Measurements from ENCODE around the gene RRM1. TPM values are rescaled to one million over a fixed set of nuclear protein-coding genes. Genes with fewer than 3 reads are reported as not detected.
A peak's percentile ranks its signal among the peaks of the same experiment; 100 is the strongest.

RRM1 gene
- total and polyA plus RNA-seq, 2 of the 13 experiments (the other 11 are each of a cell fraction or from before 2014, with no cell fraction given) = 17.3 to 108 TPM

DNA sequence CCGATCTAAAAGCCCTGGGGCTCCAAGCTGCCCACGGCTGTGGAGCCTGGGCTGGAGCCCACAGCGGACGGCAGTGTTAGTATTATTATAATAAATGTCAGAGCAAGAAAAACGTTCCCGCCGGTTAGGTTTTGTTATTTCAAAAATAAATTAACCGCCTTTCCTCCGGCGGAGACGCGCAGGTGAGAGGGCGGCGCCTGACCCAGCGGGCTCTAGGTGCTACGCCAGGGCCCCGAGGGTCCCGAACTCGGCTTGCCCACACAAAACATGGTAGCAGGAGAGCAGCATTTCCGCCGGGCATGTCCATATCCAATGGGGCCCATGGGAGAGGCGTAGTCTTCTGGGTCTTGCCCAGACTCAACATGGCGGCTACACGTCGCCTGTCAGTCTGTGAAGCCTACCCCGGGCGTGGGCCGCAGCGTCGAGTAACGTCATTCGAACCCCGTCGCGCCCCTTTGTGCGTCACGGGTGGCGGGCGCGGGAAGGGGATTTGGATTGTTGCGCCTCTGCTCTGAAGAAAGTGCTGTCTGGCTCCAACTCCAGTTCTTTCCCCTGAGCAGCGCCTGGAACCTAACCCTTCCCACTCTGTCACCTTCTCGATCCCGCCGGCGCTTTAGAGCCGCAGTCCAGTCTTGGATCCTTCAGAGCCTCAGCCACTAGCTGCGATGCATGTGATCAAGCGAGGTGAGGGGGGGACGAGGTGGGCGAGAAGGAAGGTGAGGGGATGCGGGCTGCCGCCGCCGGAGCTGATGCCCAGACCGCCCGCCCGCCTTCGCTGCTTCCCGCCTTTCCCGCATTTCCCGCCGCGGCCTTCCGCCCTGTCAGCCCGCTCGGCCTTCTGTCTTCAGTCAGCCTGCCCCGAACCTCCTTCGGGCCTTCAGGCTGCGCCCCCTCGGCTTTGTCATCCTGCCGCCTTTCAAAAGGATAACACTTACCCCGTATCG lies at the start of gene RRM1 (continued):
- TF ChIP-seq, protein P1, sequence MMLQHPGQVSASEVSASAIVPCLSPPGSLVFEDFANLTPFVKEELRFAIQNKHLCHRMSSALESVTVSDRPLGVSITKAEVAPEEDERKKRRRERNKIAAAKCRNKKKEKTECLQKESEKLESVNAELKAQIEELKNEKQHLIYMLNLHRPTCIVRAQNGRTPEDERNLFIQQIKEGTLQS (CRISPR knock-in tag; IDR thresholded peaks at IDR 0.05) = peak; percentile 66; the same call in 1 of the 2 replicates
- no peak for TF ChIP-seq NFE2 (CRISPR knock-in tag; IDR thresholded peaks at IDR 0.05)
- TF ChIP-seq ZNF562 (CRISPR knock-in tag; IDR thresholded peaks at IDR 0.05; ENCODE audit: borderline replicate concordance) = no peak
- TF ChIP-seq ATRX (CRISPR knock-in tag; IDR thresholded peaks at IDR 0.05; ENCODE audit: borderline replicate concordance) = no peak
- TF ChIP-seq, protein P2, sequence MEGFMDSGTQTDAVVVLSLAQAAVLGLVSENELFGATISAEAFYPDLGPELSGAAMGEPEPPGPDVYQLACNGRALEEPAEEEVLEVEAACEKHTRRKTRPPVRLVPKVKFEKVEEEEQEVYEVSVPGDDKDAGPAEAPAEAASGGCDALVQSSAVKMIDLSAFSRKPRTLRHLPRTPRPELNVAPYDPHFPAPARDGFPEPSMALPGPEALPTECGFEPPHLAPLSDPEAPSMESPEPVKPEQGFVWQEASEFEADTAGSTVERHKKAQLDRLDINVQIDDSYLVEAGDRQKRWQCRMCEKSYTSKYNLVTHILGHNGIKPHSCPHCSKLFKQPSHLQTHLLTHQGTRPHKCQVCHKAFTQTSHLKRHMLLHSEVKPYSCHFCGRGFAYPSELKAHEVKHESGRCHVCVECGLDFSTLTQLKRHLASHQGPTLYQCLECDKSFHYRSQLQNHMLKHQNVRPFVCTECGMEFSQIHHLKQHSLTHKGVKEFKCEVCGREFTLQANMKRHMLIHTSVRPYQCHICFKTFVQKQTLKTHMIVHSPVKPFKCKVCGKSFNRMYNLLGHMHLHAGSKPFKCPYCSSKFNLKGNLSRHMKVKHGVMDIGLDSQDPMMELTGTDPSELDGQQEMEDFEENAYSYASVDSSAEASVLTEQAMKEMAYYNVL (CRISPR knock-in tag; IDR thresholded peaks at IDR 0.05; ENCODE audit: borderline replicate concordance) = peak; percentile 57; the same call in 1 of the 2 replicates
- TF ChIP-seq ZMAT3 (CRISPR knock-in tag; conservative IDR thresholded peaks at IDR 0.05) = 0 out of 2 replicates have a peak, but pooled peaks have one; percentile 49
- no peak for TF ChIP-seq HDAC6 (IDR thresholded peaks at IDR 0.05; ENCODE audit: low read depth, low read length)
- TF ChIP-seq SKI (IDR thresholded peaks at IDR 0.05; ENCODE audit: partially characterized antibody) = peak; percentile 84
- 0 out of 2 replicates have a peak, but pooled peaks have one; percentile 47 for TF ChIP-seq ZKSCAN1 (IDR thresholded peaks at IDR 0.05; ENCODE audit: low read length)
- no peak for TF ChIP-seq THYN1 (CRISPR knock-in tag; IDR thresholded peaks at IDR 0.05; ENCODE audit: borderline replicate concordance, low read depth)
- 0 out of 2 replicates have a peak, but pooled peaks have one; percentile 31 for TF ChIP-seq SKIL (CRISPR knock-in tag; IDR thresholded peaks at IDR 0.05; ENCODE audit: borderline replicate concordance)
- peak; percentile 76; the same call in 1 of the 2 replicates for TF ChIP-seq CC2D1A (CRISPR knock-in tag; IDR thresholded peaks at IDR 0.05)
- no peak; the same call in 1 of the 2 replicates for TF ChIP-seq FLYWCH1 (CRISPR knock-in tag; IDR thresholded peaks at IDR 0.05)
- peak; percentile 69 for TF ChIP-seq POLR2A (IDR thresholded peaks at IDR 0.05; ENCODE audit: insufficient read depth in 1 of 2, low read depth in 2 of 2, low read length in 2 of 2)
- TF ChIP-seq ZFP37 (CRISPR knock-in tag; IDR thresholded peaks at IDR 0.05; ENCODE audit: borderline replicate concordance) = no peak
- no peak for TF ChIP-seq U2AF1 (optimal IDR thresholded peaks at IDR 0.05; ENCODE audit: low read depth, low read length)
- TF ChIP-seq ZMYM2 (CRISPR knock-in tag; IDR thresholded peaks at IDR 0.05) = peak; percentile 70; the same call in 1 of the 2 replicates
- TF ChIP-seq ZNF672 (CRISPR knock-in tag; IDR thresholded peaks at IDR 0.05) = no peak
- 0 out of 2 replicates have a peak, but pooled peaks have one; percentile 44 for TF ChIP-seq PRDM10 (CRISPR knock-in tag; IDR thresholded peaks at IDR 0.05; ENCODE audit: low read depth)

All from HepG2 (cell line).